BJ (cell line): ENCODE results near the gene ZNF579. TPM values are rescaled to one million over a fixed set of nuclear protein-coding genes. Genes with fewer than 3 reads are reported as not detected.

Experiments
- CTCF ChIA-PET: fragments of 350-600 bp; formaldehyde crosslinking; extraction: SDS; loops from one replicate; lab custom pipeline; 2021; ENCODE audit warnings: antibody characterized with exemption, inconsistent platforms; lab: Yijun Ruan, JAX
- POLR2A ChIA-PET: fragments of 300-600 bp; sonication (Branson Sonifier 250); formaldehyde crosslinking; extraction: SDS; loops from one replicate; lab custom pipeline; 2021; ENCODE audit warnings: antibody characterized with exemption; lab: Charles Lee
- DNase-seq: peaks from one replicate; pipeline ENCODE4 v3.0.0-alpha.2; 2011; ENCODE audit warnings: low read depth
- H3K27me3 ChIP-seq: 2 replicates; pipeline ENCODE4 v1.6.0; 2011; ENCODE audit warnings: low read length; ENCODE audit not compliant: control insufficient read depth, insufficient read depth
- H3K36me3 ChIP-seq: 2 replicates; pipeline ENCODE4 v1.5.1; 2011; ENCODE audit warnings: low read length; ENCODE audit not compliant: control insufficient read depth, insufficient read depth
- H3K4me3 ChIP-seq: 2 replicates; pipeline ENCODE4 v1.5.1; 2011; ENCODE audit warnings: low read depth, mild to moderate bottlenecking, control low read depth, low read length
- CTCF ChIP-seq: IDR thresholded peaks from 2 replicates; pipeline ENCODE4 v1.5.1; 2011; ENCODE audit warnings: low read depth, mild to moderate bottlenecking, control low read depth, inconsistent platforms, low read length, moderate library complexity; ENCODE audit not compliant: insufficient read depth
- polyA plus RNA-seq: library from polyadenylated mRNA; depleted of rRNA; stranded (reverse); fragments of >200 nt; gene quantifications from 2 replicates; pipeline ENCODE4 v1.2.3, GENCODE V29; 2011

The ZNF579 gene
- polyA plus RNA-seq, 1 experiment, result 2.6 TPM

- no peak for TF ChIP-seq CTCF
- no peaks in the 10 kb centered on the region for H3K27me3 ChIP-seq
- POLR2A ChIA-PET, result no interaction called here
- H3K4me3 ChIP-seq, result no peak overlapping the region
- peak; percentile 85 for DNase-seq
- no peaks in the 10 kb centered on the region for H3K36me3 ChIP-seq
- CTCF ChIA-PET, result interaction anchor here (0.6 to 1.5 kb wide), 2 partner anchors 24 to 35 kb away, joined by 3 read pairs; no protein-coding TSS in a partner anchor
Observed at GRCh38 chr19:55552620-55553019, 28.0 kb downstream of the ZNF579 start.

GRCh38 chr19:55552206-55552605, 28.4 kb downstream of the ZNF579 start:
- no peak for DNase-seq
- ChIA-PET CTCF (interaction anchor here (0.6 to 1.5 kb wide), 2 partner anchors 24 to 35 kb away, joined by 3 read pairs; no protein-coding TSS in a partner anchor), POLR2A (no interaction called here)
- no peak for TF ChIP-seq CTCF
- no peak overlapping the region for H3K4me3 ChIP-seq
- no peaks in the 10 kb centered on the region for H3K36me3 ChIP-seq
- no peaks in the 10 kb centered on the region for H3K27me3 ChIP-seq

GRCh38 chr19:55550321-55550650, 30.4 kb downstream of the ZNF579 start:
- H3K27me3 ChIP-seq, result no peaks in the 10 kb centered on the region
- POLR2A ChIA-PET, result no interaction called here
- no peak for TF ChIP-seq CTCF
- CTCF ChIA-PET, result interaction anchor here (1.3 kb wide), 1 partner anchor 409 kb away, joined by 3 read pairs; no protein-coding TSS in a partner anchor
- DNase-seq, result no peak
- H3K4me3 ChIP-seq, result peak overlapping the region; percentile 7
- no peaks in the 10 kb centered on the region for H3K36me3 ChIP-seq

- CTCF ChIA-PET, result interaction anchor here (1.3 kb wide), 1 partner anchor 409 kb away, joined by 3 read pairs; no protein-coding TSS in a partner anchor
- DNase-seq, result peak; percentile 92
- no peaks in the 10 kb centered on the region for H3K36me3 ChIP-seq
- POLR2A ChIA-PET, result interaction anchor here (0.6 kb wide), 1 partner anchor 360 kb away, joined by 3 read pairs; no protein-coding TSS in a partner anchor
- no peaks in the 10 kb centered on the region for H3K27me3 ChIP-seq
- H3K4me3 ChIP-seq, result peak overlapping the region; percentile 7
- no peak for TF ChIP-seq CTCF
Observed at GRCh38 chr19:55549500-55550320, 30.9 kb downstream of the ZNF579 start.

GRCh38 chr19:55546822-55547614, 33.6 kb downstream of the ZNF579 start:
- no peak for TF ChIP-seq CTCF
- Histone ChIP-seq H3K27me3 (no peaks in the 10 kb centered on the region), H3K4me3 (no peak overlapping the region), H3K36me3 (no peaks in the 10 kb centered on the region)
- peak; percentile 27 for DNase-seq
- ChIA-PET POLR2A (interaction anchor here (0.5 kb wide), 1 partner anchor 105 kb away, joined by 8 read pairs; no protein-coding TSS in a partner anchor), CTCF (interaction anchor here (0.6 to 1.6 kb wide), 4 partner anchors 18 to 107 kb away, joined by 3 to 5 read pairs (median 3); no protein-coding TSS in a partner anchor)
